ENCODE results near the gene CBX8.

GRCh38 chr17:79840989-79841286, 44.1 kb upstream of the CBX8 start:
- no peak for TF ChIP-seq POLR2A (IDR thresholded peaks at IDR 0.05)
- no peak for TF ChIP-seq POLR2AphosphoS5 (IDR thresholded peaks at IDR 0.05)

All from prostate gland (tissue), 1 donor.